Measurements from ENCODE around the gene KLF3.
A peak's percentile ranks its signal among the peaks of the same experiment; 100 is the strongest.

GRCh38 chr4:38621028-38621684 lies 42.8 kb upstream of the KLF3 start:
- TF ChIP-seq POLR2AphosphoS5 (IDR thresholded peaks at IDR 0.05) (peak in 1 of 2 donors; percentile 41), EP300 (IDR thresholded peaks at IDR 0.05) (no peak)
- TF ChIP-seq, protein P1, sequence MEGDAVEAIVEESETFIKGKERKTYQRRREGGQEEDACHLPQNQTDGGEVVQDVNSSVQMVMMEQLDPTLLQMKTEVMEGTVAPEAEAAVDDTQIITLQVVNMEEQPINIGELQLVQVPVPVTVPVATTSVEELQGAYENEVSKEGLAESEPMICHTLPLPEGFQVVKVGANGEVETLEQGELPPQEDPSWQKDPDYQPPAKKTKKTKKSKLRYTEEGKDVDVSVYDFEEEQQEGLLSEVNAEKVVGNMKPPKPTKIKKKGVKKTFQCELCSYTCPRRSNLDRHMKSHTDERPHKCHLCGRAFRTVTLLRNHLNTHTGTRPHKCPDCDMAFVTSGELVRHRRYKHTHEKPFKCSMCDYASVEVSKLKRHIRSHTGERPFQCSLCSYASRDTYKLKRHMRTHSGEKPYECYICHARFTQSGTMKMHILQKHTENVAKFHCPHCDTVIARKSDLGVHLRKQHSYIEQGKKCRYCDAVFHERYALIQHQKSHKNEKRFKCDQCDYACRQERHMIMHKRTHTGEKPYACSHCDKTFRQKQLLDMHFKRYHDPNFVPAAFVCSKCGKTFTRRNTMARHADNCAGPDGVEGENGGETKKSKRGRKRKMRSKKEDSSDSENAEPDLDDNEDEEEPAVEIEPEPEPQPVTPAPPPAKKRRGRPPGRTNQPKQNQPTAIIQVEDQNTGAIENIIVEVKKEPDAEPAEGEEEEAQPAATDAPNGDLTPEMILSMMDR (IDR thresholded peaks at IDR 0.05), result no peak
